Measurements from ENCODE around the gene VPS35L.

Gene VPS35L

DNA sequence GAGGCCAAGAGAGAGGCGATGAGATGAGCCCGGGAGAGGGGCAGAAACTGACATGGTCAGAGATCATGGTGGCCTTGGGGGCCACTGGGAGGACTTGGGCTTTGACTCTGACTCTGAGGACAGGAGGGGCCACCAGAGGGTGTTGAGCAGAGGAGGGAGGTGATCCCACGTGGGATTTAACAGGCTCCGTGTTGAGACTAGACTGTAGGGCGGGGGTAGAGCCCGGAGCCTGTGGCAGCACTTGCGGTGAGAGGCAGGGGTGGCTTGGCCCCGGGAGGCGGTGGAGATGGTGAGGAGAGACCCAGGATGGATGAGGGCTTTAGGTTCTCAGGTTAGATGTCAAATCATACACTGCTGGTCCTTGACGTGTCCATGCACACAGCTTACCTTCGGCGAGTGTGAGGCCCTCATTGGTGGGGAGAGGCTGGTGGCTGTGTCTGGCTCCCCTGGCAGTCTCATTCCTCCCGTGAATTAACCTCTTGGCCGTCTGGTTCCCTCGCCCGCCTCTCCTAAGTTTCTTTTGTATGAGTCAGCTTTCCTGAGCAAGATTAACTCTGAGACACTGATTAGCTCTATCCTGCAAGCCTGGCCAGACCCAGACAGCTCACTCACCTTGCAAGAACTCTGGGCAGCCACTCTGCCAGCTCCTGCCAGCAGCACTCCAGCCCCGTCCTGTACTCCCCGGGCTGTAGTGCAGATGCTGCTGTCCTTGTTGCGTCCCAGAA, 39.7 kb downstream of the VPS35L start:
- DNase-seq, result no peak

DNA sequence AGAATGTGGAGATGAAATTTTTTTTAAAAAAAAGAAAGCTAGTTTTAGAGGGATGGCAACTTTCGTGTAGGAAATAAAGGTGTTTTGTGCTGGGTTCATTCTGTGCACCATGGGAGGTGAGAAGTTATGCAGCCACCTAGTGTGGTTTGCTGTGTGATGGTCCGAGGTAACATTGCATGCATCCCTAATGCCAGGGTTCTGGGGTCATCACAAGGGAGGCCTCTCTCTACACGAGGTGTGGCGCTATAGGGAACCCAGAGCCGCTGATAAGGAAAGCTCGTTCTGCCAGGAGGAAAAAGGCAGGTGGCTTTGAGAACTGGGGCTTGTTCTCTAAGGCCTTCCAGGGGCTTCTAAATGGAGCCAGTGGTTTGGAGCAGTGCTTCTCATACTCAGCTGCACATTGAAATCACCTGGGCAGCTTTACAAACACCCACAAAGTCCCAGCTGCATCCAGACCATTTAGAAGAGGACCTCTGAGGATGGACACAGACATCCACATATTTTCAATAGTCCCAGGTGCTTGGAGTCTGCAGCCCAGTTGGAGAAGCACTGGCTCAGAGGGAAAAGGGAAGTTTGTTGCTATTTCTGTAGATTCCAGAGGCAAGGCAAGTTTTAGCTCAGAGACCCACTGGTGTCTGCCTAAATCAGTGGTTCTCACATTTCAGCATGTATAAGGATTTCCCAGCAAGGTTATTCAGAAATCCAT, 43.5 kb downstream of the VPS35L start:
- DNase-seq, result no peak

DNA sequence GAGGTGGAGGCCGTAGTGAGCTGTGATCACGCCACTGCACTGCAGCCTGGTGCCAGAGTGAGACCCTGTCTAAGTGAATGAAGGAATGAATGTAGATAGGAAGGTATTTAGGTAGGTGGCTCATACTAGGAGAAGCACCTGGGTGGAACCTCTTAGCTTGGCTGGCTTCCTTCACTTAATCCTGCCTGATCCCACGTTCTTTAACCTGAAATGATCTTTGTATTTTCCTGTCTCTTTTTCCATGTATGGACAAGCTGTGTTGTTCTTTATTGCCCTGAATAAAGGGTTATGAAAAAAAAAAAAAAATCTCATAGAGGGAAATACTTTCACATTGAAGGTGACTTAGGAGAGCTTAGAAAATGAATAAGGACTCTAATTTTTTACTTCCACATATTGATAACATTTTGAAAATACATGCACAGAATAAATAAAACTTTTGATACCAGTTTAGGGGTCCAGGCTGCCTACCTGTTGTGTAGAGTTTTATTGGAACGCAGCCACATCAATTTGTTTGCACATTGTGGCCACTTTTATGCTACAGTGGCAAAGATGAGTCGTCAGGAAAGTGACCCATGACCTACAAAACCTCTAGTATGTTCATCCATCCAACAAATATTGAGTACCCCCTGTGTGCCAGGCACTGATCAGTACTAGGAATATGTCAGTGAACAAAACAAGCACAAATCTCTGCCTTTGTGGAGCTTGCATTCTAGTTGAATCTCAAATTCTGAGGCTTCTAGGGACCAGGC, 44.6 kb downstream of the VPS35L start:
- no peak for DNase-seq

DNA sequence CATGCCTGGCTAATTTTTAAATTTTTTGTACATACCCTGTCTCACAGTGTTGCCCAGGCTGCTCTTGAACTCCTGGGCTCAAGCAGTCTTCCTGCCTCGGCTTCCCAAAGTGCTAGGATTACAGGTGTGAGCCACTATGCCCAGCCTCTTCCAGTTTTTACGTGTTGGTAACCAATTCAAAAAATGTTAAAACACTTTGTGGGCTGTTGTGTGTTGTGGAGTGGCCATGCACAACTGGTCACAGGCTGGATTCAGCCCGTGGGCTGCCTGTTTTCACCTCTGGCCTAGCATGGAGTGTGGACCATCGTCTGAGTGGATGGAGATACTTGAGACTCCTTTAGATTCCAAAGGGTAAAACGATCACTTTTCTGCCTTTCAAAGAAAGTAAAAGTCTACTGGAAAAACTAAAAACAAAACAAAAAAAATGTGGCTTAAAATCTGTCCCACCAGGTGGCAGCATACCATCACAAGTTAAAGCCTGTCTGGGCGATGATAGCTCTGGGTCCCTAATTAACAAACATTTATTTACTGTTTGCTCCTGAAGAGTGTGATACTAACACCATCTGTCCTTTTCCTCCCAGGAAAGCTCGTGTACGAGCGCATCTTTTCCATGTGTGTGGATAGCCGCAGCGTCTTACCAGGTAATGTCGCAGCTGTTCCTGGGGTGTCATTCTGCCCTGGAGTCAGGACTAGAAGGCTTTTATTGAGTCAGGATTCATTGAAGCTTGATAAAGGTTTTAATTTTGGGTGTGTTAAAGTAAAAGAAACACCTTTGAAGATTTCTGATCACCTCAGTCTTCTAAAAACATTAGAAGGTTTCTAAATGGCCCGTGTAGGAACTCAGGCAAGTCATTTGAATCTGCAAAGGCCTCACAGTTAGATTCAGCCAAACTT, 45.8 kb downstream of the VPS35L start:
- no peak for DNase-seq

DNA sequence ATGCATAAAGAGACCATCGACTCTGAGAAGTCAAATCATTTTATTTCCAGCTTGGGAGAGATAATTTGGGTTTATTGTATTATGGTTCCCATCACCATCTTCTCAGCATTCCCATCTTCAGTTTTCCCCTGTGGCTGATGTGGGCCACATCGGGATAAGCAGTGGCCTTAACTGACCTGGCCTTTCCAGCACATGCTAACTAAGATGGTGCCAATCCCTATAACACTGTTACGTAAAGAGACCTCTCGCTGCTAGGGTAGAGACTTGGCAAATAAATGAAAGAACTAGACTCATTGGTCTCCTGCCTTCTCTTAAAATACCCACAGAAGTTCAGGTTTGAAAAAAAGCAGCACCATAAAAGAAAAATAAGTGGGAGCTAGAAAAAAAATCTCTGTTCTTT, 49.4 kb downstream of the VPS35L start:
- DNase-seq, result no peak

DNA sequence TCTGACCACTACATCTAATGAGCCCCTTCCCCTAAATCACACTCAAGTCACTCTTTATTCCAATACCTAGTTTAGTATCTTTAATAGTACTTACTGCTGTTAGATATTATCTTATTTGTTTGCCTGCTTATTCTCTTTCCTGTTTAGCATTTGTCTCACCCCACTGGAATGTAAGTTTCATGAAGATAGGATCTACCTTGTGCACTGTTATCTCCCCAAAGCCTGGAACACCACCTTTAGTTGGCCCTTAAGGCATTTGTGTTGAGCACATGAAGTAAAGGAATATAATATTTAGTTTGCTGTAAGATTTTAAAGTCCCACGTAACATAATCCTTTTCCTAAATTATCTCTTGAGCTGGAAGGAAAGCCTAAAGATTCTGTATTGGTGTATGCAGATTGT, 50.2 kb downstream of the VPS35L start:
- no peak for DNase-seq

DNA sequence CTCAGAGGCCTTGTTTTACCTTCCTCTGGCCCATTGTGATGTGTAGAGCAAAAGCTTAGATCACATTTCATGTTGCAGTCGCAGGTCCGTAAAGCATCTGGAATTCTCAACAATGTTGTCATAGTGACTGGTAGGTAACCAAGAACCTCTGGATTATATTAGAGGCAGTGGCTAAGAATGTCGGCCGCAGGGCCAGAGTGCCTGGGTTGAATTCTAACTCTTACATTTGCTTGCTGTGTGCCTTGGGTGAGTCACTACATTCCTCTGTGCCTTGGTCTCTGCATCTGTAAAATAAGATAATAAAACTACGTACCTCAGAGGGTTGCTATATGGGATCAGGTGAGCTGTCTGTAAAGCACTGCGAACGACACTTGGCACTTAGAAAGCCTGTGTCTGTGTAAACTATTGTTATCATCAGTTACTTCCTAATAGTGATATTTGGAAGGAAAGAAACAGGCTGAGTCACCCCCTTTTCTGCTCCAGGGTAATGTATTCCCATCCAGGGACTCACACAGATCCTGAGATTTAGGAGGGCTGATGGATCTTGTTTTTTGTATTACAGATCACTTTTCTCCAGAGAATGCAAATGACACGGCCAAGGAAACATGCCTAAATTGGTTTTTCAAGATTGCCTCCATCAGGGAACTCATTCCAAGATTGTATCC, 52.2 kb downstream of the VPS35L start:
- no peak for DNase-seq

DNA sequence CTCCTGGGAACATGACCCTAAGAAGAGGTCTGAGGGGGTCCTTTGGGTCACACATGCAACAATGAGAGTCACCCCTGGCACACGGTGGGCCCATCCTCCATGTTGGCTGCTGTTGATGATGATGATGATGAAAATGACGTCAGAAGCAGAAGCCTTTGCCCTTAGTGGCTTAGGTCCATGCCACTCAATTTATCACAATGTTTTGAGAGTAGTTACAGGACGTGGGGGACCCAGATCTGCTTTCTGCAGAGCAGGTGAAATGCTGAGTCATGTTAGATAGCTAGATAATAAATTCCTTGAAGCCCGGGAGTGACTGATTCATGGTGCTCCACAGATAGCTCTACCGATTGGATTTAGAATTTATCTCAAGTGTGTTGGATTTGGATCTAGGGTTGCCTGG, 53.9 kb downstream of the VPS35L start:
- DNase-seq, result no peak

DNA sequence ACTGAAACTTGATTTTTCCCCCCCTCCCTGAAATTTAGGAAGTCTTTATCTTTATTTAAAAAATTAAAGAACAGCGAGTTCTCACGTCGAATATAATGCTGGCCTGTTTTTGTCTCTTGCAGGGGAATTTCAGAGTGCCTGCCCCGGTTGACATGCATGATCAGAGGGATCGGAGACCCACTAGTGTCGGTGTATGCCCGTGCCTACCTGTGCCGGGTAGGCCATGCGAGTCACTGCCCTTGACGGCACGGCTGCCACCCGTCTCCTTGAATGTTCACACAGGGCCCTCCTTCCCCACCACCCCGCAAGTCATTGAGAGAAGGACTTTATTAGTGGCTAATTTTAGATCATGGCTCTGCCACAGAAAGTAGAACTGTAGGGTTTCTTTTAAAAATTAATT, 54.7 kb downstream of the VPS35L start:
- no peak for DNase-seq

DNA sequence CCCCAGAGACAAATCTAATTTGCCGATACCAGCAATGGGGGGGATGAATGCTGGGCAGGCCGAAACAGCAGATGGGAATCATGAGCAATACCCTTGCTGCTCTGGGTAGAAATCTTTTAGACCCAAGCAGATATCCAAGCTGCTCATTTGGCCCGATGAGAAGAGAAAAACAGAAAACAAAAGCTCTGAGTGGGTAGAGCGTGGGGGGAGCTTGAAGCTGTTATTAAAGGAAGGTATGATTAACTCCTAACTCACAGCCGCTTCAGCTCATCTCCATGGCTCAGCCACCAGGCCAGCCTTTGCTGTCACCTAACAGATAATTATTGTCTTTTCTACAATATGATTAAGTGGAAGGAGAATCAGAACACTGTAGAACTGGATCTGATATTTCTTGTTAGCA, 58.3 kb downstream of the VPS35L start:
- no peak for DNase-seq

DNA sequence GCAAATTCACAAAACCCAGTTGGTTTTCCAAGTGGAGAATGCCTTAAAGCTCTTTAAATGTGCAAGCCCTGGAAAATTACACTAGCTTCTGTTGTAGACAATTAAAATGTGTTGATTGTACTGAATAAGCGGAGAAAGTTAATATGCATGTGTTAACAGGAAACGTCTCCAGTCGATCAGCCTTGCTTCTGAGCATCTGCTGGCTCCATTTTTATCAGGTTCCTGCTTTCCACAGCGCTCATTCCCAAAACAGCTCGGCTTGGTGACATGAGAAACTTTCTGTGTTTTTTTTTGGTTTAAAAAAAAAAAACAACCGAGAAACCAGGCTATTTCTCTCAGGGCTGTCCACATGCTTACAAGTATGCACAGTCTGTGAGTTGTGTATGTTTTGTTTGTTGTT, 60.7 kb downstream of the VPS35L start:
- DNase-seq, result no peak

DNA sequence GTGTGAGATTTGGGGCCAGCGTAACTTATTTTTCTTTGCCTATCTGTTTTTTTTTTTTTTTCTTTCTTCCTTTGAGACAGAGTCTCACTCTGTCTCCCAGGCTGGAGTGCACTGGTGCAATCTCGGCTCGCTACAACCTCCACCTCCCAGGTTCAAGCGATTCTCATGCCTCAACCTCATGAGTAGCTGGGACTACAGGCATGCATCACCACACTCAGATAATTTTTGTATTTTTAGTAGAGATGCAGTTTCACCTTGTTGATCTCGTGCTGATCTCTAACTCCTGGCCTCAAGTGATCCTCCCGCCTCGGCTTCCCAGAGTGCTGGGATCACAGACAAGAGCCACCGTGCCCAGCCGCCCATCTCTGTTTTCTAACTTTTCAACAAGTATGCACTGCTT, 63.4 kb downstream of the VPS35L start:
- DNase-seq, result no peak

DNA sequence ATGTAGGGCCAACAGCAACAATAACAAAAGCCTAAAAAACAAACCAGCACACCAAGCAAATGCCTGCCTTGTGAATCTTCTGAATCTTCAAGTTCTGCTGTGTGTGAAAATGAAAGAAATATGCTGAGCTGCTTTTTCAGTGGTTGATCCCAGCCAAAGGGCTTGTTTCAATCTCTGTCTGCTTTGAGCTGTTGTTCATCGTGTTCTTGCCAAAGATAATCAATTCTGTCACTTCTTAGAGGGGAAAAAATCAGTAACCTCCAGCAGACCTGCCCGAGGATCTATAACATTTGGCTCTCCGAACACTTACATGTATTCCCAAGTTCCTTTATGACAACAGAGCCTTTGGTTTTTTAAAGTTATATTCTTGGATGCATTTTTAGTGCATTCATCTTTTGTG, 65.9 kb downstream of the VPS35L start:
- DNase-seq, result no peak

DNA sequence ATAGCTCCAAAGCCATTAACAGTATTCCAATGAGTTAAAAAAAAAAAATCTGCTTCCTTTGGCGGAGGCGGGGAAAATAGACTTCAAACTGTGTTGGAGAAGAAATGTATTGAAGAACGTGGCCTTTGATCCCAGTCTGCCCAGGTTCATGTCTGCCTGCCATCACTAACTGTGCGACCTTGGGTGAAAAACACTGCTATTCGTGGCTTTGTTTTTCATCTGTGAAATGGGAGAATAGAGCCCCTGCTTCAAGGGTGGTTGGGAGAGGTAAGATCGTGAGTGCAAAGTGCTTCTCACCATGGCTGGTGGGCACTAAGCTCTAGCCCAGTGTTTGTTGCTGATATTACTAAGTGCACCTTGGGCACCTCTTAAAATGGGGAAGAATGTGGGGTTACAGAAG, 69.5 kb downstream of the VPS35L start:
- DNase-seq, result no peak

DNA sequence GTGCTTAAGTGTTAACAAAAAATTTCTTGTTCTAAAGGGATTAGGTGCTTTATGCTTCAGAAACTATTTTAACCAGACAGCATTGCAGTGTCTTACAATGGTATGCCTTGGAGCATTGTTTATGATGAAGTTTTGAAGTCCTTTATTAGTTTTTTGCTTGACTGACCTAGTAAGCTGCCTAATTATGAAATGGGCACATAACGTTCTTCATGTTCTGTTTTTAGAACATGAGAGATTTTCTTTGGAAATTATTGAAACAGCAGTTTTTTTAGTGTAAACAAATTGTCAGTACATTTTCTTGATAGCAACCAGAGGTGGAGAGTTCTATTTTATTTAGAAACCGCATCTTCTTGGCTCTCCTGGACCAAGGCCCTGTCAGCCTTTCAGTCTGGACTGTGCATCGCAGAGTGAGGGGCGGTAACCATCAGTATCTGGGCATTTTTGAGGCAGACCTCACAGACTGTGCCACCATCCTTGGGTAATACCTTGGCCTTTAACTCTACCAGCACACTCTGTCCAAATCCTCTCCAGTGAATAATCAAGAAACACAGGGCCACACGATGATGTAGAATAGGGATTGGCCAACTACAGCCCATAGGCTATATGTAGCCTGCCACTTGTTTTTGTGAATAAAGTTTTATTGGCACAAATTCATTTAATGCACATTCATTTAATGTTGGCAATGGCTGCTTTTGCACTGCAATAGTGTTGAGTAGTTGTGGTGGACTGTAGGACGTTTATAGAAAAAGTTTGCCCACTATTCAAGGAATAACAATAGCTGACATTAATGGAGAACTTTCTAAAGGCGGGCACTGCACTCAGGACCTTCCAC, 81.1 kb downstream of the VPS35L start:
- no peak for DNase-seq

DNA sequence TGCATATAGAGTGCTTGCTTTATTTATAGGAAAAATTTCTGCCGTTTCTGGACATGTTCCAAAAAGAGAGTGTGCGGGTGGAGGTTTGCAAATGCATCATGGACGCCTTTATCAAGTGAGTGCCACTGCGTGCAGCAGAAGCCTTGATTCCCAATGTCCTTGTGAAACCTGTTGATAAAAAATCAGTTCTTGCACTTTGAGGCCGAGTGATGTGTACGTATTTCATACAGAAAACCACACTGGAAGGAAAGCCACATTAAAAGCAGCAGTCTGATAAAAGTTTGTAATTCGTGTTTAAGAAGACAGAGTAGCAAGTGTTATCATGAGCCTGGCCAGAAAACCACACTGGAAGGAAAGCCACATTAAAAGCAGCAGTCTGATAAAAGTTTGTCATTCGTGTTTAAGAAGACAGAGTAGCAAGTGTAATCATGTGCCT, 84.5 kb downstream of the VPS35L start:
- no peak for DNase-seq

DNA sequence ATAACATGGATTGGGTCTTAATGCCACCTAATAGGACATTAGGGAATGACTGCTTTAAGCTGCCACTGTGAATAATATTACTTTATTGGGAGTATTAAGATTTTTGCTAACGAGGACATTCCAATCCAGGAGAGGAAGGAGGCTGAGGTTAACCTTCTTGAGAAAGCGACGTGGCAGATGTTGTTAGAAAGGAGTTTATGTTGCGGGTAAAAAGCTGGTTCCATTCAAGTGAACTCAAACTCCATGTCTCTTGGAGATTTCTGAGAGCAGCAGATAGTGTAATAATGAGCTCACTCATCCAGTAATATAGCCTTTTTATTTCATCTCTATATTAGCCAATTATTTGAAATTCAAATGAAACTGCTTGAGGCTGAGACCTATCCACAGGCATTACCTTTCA, 87.0 kb downstream of the VPS35L start:
- no peak for DNase-seq

DNA sequence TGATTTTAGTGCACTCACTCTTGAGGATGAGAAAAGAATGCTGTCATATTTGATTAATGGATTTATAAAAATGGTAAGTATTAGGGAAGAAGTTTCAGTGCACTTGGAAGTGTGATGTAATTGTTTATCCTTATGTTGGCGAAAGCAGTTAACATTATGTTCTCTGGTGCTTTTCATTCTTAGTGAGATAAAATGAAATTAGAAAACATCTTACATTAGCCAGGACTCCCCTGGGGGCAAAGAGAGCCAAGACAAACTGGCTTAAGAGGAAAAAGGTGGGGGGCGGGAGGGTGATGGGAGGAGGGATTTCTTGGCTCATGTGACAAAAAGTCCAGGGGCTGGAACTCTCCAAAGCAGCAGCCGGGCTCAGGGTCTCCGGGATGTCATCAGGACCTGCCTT, 89.4 kb downstream of the VPS35L start:
- DNase-seq, result no peak

DNA sequence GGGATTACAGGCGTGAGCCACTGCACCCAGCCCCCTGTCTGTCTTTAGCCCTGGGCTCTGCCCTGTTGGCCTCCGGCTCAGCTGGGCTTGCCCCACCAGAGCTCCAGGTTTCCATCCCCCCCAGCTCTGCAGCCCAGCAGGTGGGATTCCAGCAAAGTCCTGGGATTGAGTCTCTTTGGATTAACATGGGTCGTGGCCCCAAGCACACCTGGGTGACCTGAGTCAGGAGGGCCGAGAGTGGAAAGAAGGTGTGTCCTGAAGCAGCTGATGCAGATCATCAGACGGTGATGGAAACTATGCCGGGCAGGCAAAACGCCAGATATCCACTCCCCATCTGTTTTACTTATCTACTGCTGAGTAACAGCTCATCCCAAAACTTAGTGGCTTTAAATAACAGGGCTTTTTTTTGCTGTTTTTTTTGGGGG, 90.1 kb downstream of the VPS35L start:
- no peak for DNase-seq

DNA sequence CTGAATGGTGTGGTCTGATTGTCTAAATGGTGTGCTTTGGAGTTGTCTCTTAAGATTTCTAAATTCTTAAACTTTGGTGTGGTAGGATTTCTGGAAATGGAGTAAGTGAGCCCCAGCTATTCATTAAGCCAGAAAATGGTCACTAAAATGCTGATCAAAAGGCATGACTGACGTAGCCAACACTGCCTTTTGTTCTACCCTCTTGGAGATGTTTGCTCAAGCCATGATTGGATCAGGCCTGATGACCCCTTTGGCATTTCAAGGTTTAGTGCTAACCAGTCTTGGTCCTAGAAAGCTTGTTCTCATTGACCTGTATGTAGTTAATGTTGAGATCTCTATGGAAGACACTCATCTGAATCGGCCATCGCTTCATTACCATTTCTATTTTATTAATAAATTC, 94.5 kb downstream of the VPS35L start:
- DNase-seq, result no peak

DNA sequence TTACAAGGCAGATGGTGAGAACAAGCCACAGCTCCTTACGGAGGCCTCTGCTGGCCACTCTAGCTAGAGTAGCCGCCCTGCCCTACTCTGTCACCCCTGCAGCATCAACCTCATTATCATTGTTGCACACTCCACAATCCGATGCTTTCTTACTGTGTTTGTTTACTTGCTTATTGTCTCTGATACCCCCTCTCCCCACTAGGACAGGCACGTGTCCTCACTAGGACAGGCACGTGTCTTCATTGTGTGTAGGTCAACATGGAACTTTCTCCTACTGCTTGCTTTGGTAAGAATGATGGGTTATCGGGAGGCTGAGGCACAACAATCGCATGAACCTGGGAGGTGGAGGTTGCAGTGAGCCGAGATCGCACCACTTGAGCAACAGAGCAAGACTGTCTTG, 98.6 kb downstream of the VPS35L start:
- DNase-seq, result no peak
